GM19099 (cell line): ENCODE data around the gene TEPSIN.

ENCODE experiments used
- POLR2A ChIP-seq: IDR thresholded peaks from 3 replicates; pipeline ENCODE4 v1.6.1; 2011; ENCODE audit warnings: low read depth; ENCODE audit not compliant: insufficient read length; ENCODE audit errors: extremely low read depth

The TEPSIN gene

DNA sequence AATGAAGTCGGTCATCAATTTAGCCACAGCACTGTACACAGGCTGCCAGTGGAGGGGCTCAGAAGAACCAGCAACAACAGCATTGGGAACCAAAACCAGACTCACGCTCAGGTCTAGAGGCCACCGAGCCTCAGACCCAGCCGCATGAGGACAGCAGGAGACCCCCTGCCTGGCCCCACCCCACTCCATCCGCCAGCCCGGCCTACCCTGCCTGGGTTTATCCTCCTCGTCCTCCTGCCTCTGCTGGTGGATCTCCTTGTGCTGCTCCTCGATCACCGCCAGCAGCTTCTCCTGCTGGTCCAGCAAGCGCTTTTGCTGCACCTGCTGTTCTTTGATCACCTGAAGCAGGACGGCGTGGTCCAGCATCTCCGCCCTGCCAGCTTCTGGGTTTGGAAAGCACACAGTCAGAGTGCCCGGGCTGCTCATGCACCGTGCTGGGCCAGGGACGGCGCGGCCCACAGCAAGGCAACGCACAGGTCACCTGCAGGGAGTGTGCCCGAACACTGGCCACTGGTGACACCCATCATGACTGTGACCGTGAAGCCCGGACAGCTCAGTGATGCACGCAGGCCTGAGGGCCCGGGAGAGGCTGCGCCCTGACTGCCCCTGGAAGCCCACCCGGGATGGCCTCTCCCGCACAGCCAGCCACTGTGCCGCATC is 8.0 kb upstream of the TEPSIN start:
- no peak for TF ChIP-seq POLR2A

DNA sequence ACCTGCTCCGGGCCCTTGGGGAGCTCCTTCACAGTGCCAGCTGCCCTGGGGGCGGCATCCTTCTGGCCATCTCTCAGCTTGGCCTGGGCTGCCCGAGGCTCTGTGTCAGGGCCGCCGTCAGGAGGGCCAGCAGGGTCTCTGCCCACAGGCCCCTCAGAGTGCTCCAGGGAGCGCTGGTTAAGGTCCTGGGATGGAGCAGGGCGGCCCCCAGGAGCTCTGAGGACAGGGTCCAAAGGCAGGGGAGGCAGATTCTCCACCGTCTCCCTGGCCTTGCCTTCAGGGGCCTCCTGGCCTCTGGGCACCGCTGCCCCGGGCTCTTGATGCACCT is 7.5 kb upstream of the TEPSIN start:
- TF ChIP-seq POLR2A = no peak

GRCh38 chr17:81245665-81246342 is 6.9 kb upstream of the TEPSIN start:
- TF ChIP-seq POLR2A = no peak

GRCh38 chr17:81245024-81245664 is 6.3 kb upstream of the TEPSIN start:
- peak; percentile 27 for TF ChIP-seq POLR2A

DNA sequence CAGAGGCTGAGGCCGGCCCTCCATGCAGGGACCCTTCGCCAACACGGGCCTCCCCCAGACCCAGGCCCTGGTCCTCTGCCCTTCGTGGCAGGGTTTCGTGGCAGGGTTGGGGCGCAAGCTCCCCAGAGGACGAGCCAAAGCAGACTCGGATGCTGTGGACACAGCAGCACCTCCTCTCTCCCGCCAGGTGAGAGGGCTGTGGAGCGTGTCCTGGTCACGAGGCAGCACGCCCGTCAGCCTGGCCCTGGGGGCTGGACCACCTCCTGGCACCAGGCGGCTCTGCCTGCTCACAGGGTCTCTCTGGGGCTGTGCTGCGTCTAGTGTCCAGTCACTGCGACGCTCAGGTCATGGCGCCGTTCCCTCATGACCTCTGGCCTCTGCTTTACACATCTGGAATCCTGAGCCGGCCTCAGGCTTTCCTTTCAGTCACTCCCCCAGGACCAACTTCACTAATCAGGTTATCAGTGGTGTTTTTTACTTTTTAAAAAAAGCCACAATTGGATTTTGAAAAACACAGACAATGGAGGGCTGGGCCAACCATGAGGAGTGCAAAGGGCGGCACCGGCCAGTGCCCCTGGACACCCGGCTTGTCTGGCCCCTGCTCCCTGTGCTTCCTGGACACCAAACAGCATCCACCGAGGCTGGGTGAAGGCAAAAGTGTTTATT is 5.6 kb upstream of the TEPSIN start:
- TF ChIP-seq POLR2A = no peak

DNA sequence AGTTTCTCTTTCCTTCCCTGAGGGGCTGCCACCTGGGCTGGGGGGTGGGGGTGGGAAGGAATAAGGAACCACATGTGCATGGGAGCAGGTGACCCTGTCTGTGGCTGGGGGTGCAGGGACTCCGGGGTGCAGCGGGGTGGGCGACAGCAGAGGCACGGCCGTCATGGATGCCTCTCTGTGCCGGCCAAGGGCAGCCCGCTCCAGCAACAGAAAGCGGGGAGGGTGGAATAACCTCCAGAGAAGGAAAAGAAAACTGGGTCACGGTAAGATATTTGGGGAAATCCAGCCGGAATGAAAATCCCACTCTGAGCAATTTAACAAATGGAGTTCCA is 4.4 kb upstream of the TEPSIN start:
- TF ChIP-seq POLR2A = no peak

DNA sequence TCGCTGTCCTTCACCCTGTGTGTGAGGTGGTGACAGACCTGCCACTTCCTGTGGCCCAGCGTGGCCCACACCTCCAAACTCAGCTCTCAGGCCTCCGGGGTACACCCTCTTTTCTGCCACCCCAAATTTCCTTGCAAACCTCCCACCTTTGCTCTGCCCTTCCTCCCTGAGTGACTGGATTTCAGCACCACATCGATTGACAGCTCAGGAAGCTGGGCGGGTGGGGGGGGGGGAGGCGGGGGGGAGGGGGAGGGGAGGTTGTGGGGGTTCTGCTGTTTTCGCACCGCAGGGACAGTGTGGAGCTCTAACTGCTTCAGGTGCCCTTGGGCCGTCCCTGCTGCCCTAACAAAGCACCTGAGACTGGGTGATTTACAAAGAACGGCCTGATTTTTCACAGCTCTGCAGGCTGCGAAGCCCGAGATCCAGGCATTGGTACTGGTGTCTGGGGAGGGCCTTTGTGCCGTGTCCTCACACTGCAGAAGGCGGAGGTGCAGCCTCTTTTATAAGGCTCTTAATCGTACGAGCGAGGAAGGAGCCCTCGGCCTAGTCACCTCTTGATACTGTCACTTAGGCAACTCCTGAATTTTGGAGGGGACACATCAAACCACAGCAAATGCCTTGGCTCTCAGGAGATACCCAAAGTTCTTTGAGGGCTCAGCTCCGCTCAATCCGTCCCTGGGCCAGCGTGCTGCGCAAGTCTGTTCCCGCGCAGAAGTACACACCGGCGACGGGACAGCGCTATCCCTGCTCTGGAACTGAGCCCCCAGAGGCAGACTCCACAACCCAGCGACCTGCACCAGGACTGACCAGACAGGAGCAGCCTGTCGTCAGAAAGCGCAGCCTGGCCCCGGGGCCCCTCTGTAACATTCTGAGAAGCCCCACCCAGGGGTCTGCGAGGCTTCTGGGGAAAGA is 3.8 kb upstream of the TEPSIN start:
- no peak for TF ChIP-seq POLR2A

DNA sequence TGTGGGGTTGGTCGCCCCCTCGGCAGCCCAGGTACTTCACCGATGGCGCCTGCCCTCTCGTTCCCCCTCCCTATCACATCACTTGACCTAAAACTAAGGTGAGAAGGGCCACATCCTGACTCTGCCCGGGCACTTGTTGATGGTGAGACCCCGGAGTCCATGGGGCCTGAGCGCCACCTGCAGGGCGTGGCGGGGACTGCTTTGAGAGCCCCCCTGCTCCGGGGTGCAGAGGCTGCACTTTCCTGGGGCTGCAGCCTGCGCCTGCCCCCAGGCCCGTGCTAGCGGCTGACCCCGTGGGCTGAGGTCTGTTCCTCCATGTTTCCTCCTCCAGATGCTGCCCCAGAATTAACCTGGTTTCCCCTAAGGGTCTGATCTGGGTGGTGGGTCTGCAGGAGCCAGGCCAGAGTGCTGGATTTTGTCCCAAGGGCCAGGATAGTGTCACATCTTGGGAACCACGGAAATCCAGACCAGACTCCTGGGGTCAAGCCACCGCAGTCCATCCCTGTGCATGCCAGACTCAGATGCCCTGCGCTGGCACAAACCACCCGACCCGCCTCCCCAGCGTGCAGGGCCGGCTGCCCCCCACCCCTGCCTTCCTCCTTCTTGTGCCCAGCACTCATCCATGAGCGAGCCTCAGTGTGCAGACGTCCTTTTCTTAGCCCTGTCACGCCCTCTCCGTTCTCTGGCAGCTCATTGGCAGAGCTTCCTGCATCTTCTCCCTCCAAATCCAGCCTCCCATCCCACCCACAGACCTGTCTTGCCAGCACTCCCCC is 3.0 kb upstream of the TEPSIN start:
- no peak for TF ChIP-seq POLR2A

DNA sequence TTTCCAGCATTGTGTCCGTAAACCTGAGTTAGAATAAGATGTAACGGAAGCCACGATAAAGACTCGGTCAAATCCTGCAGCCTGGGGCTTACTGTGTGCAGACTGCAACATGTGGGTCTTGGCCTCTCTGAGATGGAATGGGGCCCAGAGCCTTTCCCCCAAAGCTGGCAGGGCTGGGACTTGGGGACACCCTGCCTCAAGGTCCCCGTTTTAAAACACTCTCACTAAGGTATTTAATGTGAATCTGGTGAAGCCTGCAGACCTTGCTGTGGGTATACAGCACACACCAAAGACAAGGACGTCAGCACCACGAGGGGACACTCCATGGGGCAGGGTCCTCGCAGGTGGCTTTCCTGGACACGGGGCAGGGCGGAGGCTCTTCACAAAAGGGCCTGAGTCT is 2.3 kb upstream of the TEPSIN start:
- no peak for TF ChIP-seq POLR2A

DNA sequence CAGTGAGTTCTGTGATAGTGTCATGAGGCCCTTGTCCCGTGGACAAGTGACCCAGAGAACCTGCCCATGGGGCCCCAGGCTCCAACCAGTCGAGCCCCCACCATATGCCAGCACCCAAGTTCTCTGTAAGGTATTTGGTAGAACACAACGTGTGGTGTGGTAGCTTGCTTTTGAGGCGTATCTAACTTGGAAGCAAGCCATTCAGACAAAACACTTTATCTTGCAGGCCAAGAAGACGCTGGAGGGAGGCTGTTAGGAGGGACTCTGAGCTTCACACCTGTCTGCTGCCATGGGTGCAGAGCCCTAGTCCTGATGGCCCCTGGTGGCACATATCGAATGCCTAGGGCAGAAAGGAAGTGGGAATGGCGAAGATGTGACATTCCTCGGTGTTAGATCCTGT is 1.9 kb upstream of the TEPSIN start:
- no peak for TF ChIP-seq POLR2A

DNA sequence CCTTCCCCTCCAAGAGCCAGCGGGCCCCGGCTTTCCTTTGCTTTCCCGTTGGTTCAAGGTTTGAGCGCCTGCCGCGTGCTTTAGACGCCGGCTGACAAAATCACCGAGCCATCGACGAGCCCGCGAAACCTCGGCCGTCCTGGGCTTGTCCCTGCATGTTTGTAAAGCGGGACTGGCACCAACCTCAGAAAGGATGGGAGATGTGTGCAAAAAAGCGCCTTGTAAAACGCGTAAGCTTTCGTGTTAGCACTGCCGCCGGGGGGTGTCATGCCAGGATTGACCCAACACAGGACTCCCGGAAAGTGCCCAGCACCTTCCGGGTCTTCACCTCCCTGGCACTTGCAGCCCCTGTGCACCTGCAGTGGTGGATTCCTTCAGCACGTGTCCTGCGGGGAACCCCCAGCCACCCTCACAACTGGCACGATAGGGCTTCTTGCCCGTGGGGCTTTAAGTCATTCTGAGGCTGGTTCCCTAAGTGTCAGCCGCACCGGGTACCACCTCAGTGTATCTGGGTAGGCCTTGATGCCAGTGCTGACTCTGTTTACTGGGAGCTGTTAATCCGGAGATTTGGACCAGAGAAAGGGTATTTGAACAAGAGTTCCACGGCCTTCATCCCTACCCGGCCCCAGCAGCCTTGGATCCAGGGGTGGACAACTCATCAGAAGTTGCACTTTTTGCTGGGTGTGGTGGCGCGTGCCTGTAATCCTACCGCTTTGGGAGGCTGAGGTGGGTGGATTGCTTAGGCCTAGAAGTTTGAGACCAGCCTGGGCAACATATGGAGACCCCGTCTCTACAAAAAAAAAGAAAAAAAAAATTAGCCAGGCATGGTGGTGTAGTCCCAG is 1.1 kb upstream of the TEPSIN start:
- TF ChIP-seq POLR2A = peak; percentile 33

DNA sequence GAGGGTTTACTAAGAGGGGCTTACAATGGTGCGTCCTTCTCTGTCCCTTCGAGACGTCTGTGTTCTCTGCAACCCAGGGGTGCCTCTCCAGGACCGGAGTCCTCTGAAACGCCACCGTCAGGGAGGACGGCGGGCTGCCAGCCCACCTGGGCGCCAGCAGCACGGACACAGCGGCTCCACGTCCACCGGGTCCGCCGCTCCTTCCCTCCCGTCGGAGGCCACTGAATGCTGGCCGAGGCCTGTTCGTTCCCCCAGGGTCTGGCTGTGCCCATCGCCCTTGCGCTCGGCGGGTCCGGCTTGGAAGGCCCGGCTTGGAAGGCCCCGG is 403 bp downstream of the TEPSIN start:
- TF ChIP-seq POLR2A = no peak
